Activated T-cell treated with anti-CD3 and anti-CD28 coated beads, Interleukin-2, amount 50 U/mL, for 24 hours (primary cell): ENCODE results near the gene ANKRD2.
A peak's percentile ranks its signal among the peaks of the same experiment; 100 is the strongest.
"Not testable (repeated sequence)": the region's sequence is repeated elsewhere in the genome, so short reads cannot be mapped to it uniquely, and the experiment has no call there.

ENCODE experiments used
- DNase-seq: peaks from one replicate; pipeline ENCODE4 v3.0.0-alpha.2; 2020
- H3K27ac Mint-ChIP-seq: 2 replicates; pipeline ENCODE4 v1.8.0; 2020; ENCODE audit warnings: mild to moderate bottlenecking, mixed read lengths
- H3K27me3 Mint-ChIP-seq: 2 replicates; pipeline ENCODE4 v1.8.0; 2020; ENCODE audit warnings: mixed read lengths
- H3K36me3 Mint-ChIP-seq: 2 replicates; pipeline ENCODE4 v1.8.0; 2020; ENCODE audit warnings: low read depth, mixed read lengths
- H3K4me1 Mint-ChIP-seq: 2 replicates; pipeline ENCODE4 v1.8.0; 2020; ENCODE audit warnings: low read depth, mixed read lengths
- H3K4me3 Mint-ChIP-seq: 2 replicates; pipeline ENCODE4 v1.8.0; 2020; ENCODE audit warnings: mild to moderate bottlenecking, moderate library complexity, mixed read lengths
- H3K9me3 Mint-ChIP-seq: 2 replicates; pipeline ENCODE4 v1.8.0; 2020; ENCODE audit warnings: mixed read lengths

The ANKRD2 gene

GRCh38 chr10:97554336-97554735, 18.2 kb upstream of the ANKRD2 start:
- not testable (repeated sequence) for H3K9me3 Mint-ChIP-seq, H3K36me3 Mint-ChIP-seq, H3K27ac Mint-ChIP-seq, DNase-seq, H3K4me3 Mint-ChIP-seq, H3K4me1 Mint-ChIP-seq, H3K27me3 Mint-ChIP-seq

GRCh38 chr10:97555541-97555940, 17.0 kb upstream of the ANKRD2 start:
- H3K27me3 Mint-ChIP-seq, H3K4me1 Mint-ChIP-seq, DNase-seq, H3K9me3 Mint-ChIP-seq, H3K27ac Mint-ChIP-seq, H3K36me3 Mint-ChIP-seq, H3K4me3 Mint-ChIP-seq: not testable (repeated sequence)

- not testable (repeated sequence) for H3K27ac Mint-ChIP-seq, H3K36me3 Mint-ChIP-seq, H3K9me3 Mint-ChIP-seq, H3K27me3 Mint-ChIP-seq, H3K4me1 Mint-ChIP-seq, H3K4me3 Mint-ChIP-seq
- DNase-seq = peak; percentile 24
These were observed 11.7 kb upstream of the ANKRD2 start for GRCh38 chr10:97560731-97561381.

DNA sequence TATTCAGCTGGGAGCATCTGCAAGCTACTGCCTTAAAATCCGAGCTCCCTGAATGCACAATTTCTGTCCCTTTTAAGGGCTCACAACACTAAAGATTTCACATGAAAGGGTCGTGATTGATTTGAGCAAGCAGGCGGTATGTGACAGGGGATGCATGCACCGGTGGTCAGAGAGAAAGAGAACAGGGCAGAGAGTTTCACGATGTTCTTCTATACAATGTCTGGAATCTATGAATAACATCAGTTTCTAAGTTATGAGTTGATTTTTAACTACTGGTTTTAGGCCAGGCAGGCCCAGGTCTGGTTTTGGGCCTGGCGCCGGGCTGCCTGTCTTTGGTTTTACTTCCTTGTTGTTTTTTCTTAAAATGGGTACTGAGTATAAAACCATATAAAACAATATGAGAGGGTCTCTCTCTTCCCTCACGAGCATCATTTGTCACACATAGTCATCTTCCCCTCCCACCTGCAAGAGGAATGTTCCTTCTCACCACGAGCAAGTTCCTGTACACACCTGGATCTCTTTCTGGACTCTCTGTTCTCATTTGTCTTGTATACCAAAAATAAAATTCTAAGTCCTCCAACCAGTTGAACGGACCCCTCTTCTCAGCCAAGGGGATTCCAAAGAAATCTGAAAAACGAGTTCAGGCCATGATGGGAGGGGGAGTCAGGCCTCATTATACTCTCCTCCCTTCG, 11.0 kb upstream of the ANKRD2 start:
- DNase-seq, H3K27ac Mint-ChIP-seq, H3K9me3 Mint-ChIP-seq, H3K36me3 Mint-ChIP-seq, H3K4me1 Mint-ChIP-seq, H3K4me3 Mint-ChIP-seq, H3K27me3 Mint-ChIP-seq: not testable (repeated sequence)

GRCh38 chr10:97562329-97562728, 10.2 kb upstream of the ANKRD2 start:
- H3K4me1 Mint-ChIP-seq, H3K27ac Mint-ChIP-seq, H3K9me3 Mint-ChIP-seq, H3K27me3 Mint-ChIP-seq, H3K36me3 Mint-ChIP-seq, H3K4me3 Mint-ChIP-seq, DNase-seq: not testable (repeated sequence)

GRCh38 chr10:97563337-97563736, 9.2 kb upstream of the ANKRD2 start:
- Mint-ChIP-seq H3K27me3 (no peaks in the 10 kb centered on the region), H3K36me3 (no peaks in the 10 kb centered on the region), H3K4me3 (no peak overlapping the region), H3K9me3 (no peaks in the 10 kb centered on the region), H3K4me1 (peaks cover 8% of the 10 kb centered on the region), H3K27ac (no peak overlapping the region)
- no peak for DNase-seq

DNA sequence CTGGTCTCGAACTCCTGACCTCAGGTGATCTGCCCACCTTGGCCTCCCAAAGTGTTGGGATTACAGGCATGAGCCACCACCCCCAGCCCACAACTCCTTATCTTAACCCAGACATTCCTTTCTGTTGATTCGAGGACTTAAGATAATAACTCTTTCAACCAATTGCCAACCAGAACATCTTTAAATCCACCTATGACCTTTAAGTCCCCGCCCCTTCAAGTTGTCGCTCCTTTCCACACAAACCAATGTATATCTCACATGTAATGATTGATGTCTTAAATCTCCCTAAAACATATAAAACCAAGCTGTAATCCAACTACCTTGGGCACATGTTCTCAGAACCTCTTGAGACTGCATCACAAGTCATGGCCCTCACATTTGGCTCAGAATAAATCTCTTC, 7.8 kb upstream of the ANKRD2 start:
- DNase-seq = no peak
- Mint-ChIP-seq H3K4me1 (peaks cover 8% of the 10 kb centered on the region), H3K9me3 (no peaks in the 10 kb centered on the region), H3K27ac (no peak overlapping the region), H3K4me3 (no peak overlapping the region), H3K27me3 (no peaks in the 10 kb centered on the region), H3K36me3 (no peaks in the 10 kb centered on the region)

DNA sequence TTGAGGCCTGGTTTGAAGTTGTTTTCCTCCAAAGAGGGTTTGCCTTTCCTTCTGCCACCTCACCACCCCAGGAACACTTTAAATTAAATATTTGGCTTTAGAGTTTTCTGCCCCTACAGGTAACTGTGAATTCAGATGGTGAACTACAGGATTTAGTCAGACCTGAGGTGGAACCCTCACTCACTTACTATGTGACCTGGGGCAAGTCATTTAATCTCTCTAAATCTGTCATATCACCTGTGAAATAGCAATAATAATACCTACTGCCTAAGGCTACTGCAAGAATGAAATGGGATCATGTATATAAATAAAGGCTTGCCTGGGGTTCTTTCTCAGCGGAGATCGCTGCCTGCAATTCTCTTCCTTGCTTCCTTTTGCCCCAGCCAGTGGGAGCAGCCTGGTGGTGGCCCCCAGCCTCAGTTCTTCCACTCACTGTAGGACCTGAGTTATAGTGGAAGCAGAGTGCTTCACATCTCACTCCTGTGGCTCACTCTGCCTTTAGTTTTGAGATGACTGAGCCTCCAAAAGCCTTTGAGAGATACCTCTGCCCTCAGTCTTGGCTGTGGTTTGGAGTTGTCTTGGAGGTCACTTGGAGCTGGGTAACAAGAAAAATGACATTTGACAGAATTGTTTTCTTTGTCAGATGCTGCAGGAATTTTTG, 6.1 kb upstream of the ANKRD2 start:
- H3K4me3 Mint-ChIP-seq = no peak overlapping the region
- no peaks in the 10 kb centered on the region for H3K27me3 Mint-ChIP-seq
- peaks cover 5% of the 10 kb centered on the region for H3K4me1 Mint-ChIP-seq
- peak; percentile 7 for DNase-seq
- no peaks in the 10 kb centered on the region for H3K9me3 Mint-ChIP-seq
- no peaks in the 10 kb centered on the region for H3K36me3 Mint-ChIP-seq
- H3K27ac Mint-ChIP-seq = peak overlapping the region; percentile 62

GRCh38 chr10:97567891-97568290, 4.7 kb upstream of the ANKRD2 start:
- no peaks in the 10 kb centered on the region for H3K9me3 Mint-ChIP-seq
- peak; percentile 15 for DNase-seq
- no peak overlapping the region for H3K27ac Mint-ChIP-seq
- no peak overlapping the region for H3K4me3 Mint-ChIP-seq
- H3K27me3 Mint-ChIP-seq = no peaks in the 10 kb centered on the region
- H3K4me1 Mint-ChIP-seq = peaks cover 5% of the 10 kb centered on the region
- H3K36me3 Mint-ChIP-seq = no peaks in the 10 kb centered on the region

DNA sequence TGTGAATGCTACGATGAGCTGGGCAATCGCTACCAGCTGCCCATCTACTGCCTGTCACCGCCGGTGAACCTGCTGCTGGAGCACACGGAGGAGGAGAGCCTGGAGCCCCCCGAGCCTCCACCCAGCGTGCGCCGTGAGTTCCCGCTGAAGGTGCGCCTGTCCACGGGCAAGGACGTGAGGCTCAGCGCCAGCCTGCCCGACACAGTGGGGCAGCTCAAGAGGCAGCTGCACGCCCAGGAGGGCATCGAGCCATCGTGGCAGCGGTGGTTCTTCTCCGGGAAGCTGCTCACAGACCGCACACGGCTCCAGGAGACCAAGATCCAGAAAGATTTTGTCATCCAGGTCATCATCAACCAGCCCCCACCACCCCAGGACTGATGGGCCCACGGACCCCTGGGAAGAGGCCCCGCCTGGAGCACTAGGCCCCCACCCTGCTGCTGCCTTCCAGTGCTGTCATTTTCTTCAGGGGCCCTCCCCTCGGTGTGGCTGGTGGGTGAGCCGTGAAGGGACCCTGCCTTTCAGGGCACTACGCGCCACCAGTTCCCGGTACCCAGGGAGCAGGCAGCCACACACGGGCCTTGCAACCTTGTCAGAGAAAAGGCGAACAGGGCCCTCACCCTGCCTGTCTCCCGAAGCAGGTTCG, 2.3 kb upstream of the ANKRD2 start:
- H3K4me3 Mint-ChIP-seq = no peak overlapping the region
- H3K27me3 Mint-ChIP-seq = no peaks in the 10 kb centered on the region
- DNase-seq = no peak
- H3K4me1 Mint-ChIP-seq = peaks cover 5% of the 10 kb centered on the region
- no peak overlapping the region for H3K27ac Mint-ChIP-seq
- H3K36me3 Mint-ChIP-seq = no peaks in the 10 kb centered on the region
- no peaks in the 10 kb centered on the region for H3K9me3 Mint-ChIP-seq

DNA sequence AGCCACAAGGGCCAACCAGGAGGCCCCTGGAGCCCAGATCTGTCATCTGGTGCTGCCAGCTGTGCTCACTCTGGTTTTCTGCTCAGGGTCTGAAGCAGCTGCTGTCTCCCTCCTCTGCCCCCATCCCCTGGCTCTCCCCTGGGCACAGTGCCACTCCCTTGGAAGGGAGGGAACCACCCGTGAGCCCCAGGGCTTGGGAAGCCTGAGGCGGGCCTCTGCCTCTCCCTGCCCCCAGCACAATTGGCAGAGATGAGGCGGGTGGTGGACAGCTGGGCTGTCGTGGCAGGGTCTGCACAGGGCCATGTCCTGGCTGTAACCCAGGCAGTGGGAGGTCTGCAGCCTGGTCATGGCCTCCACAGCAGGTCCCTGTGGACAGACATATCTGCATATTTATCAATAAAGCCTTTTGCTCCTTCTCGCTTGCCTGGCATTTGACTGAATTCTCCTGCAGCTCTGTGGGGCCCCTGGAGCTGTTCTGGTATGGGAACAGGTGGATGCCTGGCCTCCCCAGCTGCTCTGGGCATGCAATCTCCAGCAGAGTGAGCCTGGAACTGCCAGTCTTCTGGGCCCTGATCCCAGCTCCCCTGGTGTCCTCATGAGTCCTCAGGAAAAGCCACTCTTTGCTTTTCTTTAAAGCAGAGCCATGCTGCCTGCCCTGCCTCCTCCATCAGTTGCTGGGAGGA, 1.6 kb upstream of the ANKRD2 start:
- no peak for DNase-seq
- H3K4me3 Mint-ChIP-seq = no peak overlapping the region
- H3K36me3 Mint-ChIP-seq = no peaks in the 10 kb centered on the region
- H3K27me3 Mint-ChIP-seq = no peaks in the 10 kb centered on the region
- H3K4me1 Mint-ChIP-seq = peaks cover 5% of the 10 kb centered on the region
- H3K9me3 Mint-ChIP-seq = no peaks in the 10 kb centered on the region
- H3K27ac Mint-ChIP-seq = no peak overlapping the region

- no peaks in the 10 kb centered on the region for H3K36me3 Mint-ChIP-seq
- H3K27me3 Mint-ChIP-seq = no peaks in the 10 kb centered on the region
- H3K9me3 Mint-ChIP-seq = no peaks in the 10 kb centered on the region
- H3K27ac Mint-ChIP-seq = no peak overlapping the region
- DNase-seq = no peak
- H3K4me1 Mint-ChIP-seq = peaks cover 2% of the 10 kb centered on the region
- H3K4me3 Mint-ChIP-seq = no peak overlapping the region
These were observed 957 bp upstream of the ANKRD2 start for GRCh38 chr10:97571622-97572021.

- no peaks in the 10 kb centered on the region for H3K27me3 Mint-ChIP-seq
- H3K9me3 Mint-ChIP-seq = no peaks in the 10 kb centered on the region
- H3K4me3 Mint-ChIP-seq = no peak overlapping the region
- no peak overlapping the region for H3K27ac Mint-ChIP-seq
- H3K36me3 Mint-ChIP-seq = no peaks in the 10 kb centered on the region
- H3K4me1 Mint-ChIP-seq = no peaks in the 10 kb centered on the region
- peak; percentile 19 for DNase-seq
These were observed 442 bp downstream of the ANKRD2 start for GRCh38 chr10:97573021-97573420.

DNA sequence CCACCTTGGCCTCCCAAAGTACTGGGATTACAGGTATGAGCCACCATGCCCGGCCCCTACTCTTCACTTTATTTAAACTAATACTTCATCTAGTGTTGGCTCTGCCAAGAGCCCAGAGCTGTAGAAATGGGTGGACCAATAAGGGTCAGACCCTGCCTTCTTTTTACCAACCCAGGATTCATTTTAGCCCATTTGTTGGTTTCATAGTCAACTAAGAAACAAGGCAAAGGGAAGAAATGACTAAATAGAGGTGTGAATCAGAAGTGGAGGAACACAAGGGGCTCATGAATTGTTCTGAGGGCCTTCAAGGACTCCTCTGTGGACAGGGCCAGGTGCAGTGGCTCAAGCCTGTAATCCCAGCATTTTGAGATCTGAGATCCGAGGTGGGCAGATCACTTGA, 1.1 kb downstream of the ANKRD2 start:
- Mint-ChIP-seq H3K9me3 (no peaks in the 10 kb centered on the region), H3K36me3 (no peaks in the 10 kb centered on the region), H3K27me3 (no peaks in the 10 kb centered on the region), H3K27ac (no peak overlapping the region), H3K4me3 (no peak overlapping the region), H3K4me1 (no peaks in the 10 kb centered on the region)
- no peak for DNase-seq
